ENCODE results near the gene TEX29.

DNA sequence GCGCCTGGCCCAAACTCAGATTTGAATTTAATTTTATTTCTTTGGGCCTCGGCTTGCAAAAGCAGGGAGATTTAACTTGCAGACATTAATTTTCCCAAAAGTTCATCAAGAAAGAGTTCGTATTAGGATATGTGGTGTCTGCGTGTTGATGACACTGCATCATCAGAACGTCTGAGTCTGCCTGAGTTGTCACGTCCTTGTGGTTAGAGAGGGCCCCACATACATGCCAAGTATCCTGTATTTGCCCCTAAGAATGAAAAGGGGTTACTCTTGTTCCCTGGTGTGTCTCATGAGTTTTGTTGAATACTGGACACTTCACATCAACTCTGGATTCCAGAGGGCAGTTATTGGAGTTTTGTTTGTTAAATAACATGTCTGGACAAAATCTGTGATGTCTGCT, 5.6 kb upstream of the TEX29 start:
- TF ChIP-seq, protein P1, sequence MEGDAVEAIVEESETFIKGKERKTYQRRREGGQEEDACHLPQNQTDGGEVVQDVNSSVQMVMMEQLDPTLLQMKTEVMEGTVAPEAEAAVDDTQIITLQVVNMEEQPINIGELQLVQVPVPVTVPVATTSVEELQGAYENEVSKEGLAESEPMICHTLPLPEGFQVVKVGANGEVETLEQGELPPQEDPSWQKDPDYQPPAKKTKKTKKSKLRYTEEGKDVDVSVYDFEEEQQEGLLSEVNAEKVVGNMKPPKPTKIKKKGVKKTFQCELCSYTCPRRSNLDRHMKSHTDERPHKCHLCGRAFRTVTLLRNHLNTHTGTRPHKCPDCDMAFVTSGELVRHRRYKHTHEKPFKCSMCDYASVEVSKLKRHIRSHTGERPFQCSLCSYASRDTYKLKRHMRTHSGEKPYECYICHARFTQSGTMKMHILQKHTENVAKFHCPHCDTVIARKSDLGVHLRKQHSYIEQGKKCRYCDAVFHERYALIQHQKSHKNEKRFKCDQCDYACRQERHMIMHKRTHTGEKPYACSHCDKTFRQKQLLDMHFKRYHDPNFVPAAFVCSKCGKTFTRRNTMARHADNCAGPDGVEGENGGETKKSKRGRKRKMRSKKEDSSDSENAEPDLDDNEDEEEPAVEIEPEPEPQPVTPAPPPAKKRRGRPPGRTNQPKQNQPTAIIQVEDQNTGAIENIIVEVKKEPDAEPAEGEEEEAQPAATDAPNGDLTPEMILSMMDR (IDR thresholded peaks at IDR 0.05), result no peak
- TF ChIP-seq EZH2phosphoT487 (IDR thresholded peaks at IDR 0.05), result no peak
